ENCODE measurements around the gene AMOT. TPM values are rescaled to one million over a fixed set of nuclear protein-coding genes. Genes with fewer than 3 reads are reported as not detected.

Gene AMOT
- total and polyA plus RNA-seq, 2 experiments from 2014 or later: 2.1 to 5.4 TPM

- H3K9me2 ChIP-seq (ENCODE audit: insufficient read depth): no peaks in the 10 kb centered on the region
- no peaks in the 10 kb centered on the region; the same call in 2 of the 3 replicates for H3K36me3 Mint-ChIP-seq (ENCODE audit: low read depth)
- H3K27me3 Mint-ChIP-seq (ENCODE audit: insufficient read depth, low read depth, poor library complexity): no peaks in the 10 kb centered on the region
- H3F3A ChIP-seq (replicated peaks; ENCODE audit: low read depth): no peaks in the 10 kb centered on the region
- H3K4me1 ChIP-seq (ENCODE audit: insufficient read depth): no peaks in the 10 kb centered on the region
- no peaks in the 10 kb centered on the region for H3K9me3 Mint-ChIP-seq
- no peak overlapping the region for H3K27ac Mint-ChIP-seq
- H3K4me1 Mint-ChIP-seq: no peaks in the 10 kb centered on the region; the same call in 2 of the 3 replicates
- H3K27ac ChIP-seq (ENCODE audit: low read depth): no peak overlapping the region
- H4K20me1 ChIP-seq (replicated peaks; ENCODE audit: insufficient read depth): no peaks in the 10 kb centered on the region
- TF ChIP-seq REST (IDR thresholded peaks at IDR 0.05; ENCODE audit: unreplicated experiment) (no peak), ZNF462 (CRISPR knock-in tag; IDR thresholded peaks at IDR 0.05) (no peak), EZH2phosphoT487 (IDR thresholded peaks at IDR 0.05; ENCODE audit: unreplicated experiment) (no peak)
- ATAC-seq (no peak), DNase-seq (ENCODE audit: low spot score) (no peak)
- no peaks in the 10 kb centered on the region for H3K27me3 ChIP-seq (ENCODE audit: insufficient read depth)
- no peaks in the 10 kb centered on the region for H3K36me3 ChIP-seq (ENCODE audit: insufficient read depth)
- no peak overlapping the region for H3K4me3 Mint-ChIP-seq
- H3K4me3 ChIP-seq: no peak overlapping the region
- H2AFZ ChIP-seq: no peak overlapping the region
- no peaks in the 10 kb centered on the region for H3K79me2 ChIP-seq (replicated peaks; ENCODE audit: insufficient read depth)
- no peak overlapping the region for H3K4me2 ChIP-seq
These were observed 41.9 kb downstream of the AMOT start for GRCh38 chrX:112798736-112799135.

Data from GM23338 (cell line).